SH-SY5Y (cell line): ENCODE data around the gene SAMD13.

Source experiments
- GATA2 ChIP-seq: IDR thresholded peaks from 2 replicates; pipeline ENCODE4 v1.6.1; 2011; ENCODE audit warnings: mild to moderate bottlenecking, low read depth, low read length
- GATA3 ChIP-seq: IDR thresholded peaks from 2 replicates; pipeline ENCODE4 v1.6.1; 2011; ENCODE audit warnings: low read depth, mild to moderate bottlenecking, low read length, moderate library complexity

Gene SAMD13

GRCh38 chr1:84298684-84299535 lies 2.6 kb upstream of the SAMD13 start:
- TF ChIP-seq GATA2, result no peak
- TF ChIP-seq GATA3, result no peak

- TF ChIP-seq GATA2, result no peak
- no peak for TF ChIP-seq GATA3
Observed at GRCh38 chr1:84299536-84300170, 1.9 kb upstream of the SAMD13 start.

GRCh38 chr1:84300501-84300900 lies 1.0 kb upstream of the SAMD13 start:
- no peak for TF ChIP-seq GATA2
- no peak for TF ChIP-seq GATA3

- no peak for TF ChIP-seq GATA2
- peak; percentile 53; the same call in 1 of the 2 replicates for TF ChIP-seq GATA3
Observed at GRCh38 chr1:84301785-84302385, 377 bp downstream of the SAMD13 start.

GRCh38 chr1:84303314-84303830 lies 1.9 kb downstream of the SAMD13 start:
- TF ChIP-seq GATA3, result no peak
- no peak for TF ChIP-seq GATA2

- no peak for TF ChIP-seq GATA3
- TF ChIP-seq GATA2, result no peak
Observed at GRCh38 chr1:84307398-84307797, 5.9 kb downstream of the SAMD13 start.

- TF ChIP-seq GATA2, result no peak
Observed at GRCh38 chr1:84311296-84311695, 9.8 kb downstream of the SAMD13 start.

- TF ChIP-seq GATA2 (no peak), GATA3 (no peak)
Observed at GRCh38 chr1:84319662-84320061, 18.2 kb downstream of the SAMD13 start.

- TF ChIP-seq GATA2 (no peak), GATA3 (no peak)
Observed at GRCh38 chr1:84327830-84328229, 26.3 kb downstream of the SAMD13 start.

- TF ChIP-seq GATA2, result no peak
- TF ChIP-seq GATA3, result no peak
Observed at GRCh38 chr1:84330125-84330984, 28.8 kb downstream of the SAMD13 start.

GRCh38 chr1:84339503-84339902 lies 38.0 kb downstream of the SAMD13 start:
- no peak for TF ChIP-seq GATA3

GRCh38 chr1:84344286-84344685 lies 42.8 kb downstream of the SAMD13 start:
- TF ChIP-seq GATA3 (no peak), GATA2 (no peak)

GRCh38 chr1:84345220-84345619 lies 43.7 kb downstream of the SAMD13 start:
- TF ChIP-seq GATA3, result no peak
- TF ChIP-seq GATA2, result no peak

- TF ChIP-seq GATA2, result no peak
- TF ChIP-seq GATA3, result no peak
Observed at GRCh38 chr1:84347271-84347931, 45.9 kb downstream of the SAMD13 start.
